ENCODE measurements around the gene DNASE2.

DNA sequence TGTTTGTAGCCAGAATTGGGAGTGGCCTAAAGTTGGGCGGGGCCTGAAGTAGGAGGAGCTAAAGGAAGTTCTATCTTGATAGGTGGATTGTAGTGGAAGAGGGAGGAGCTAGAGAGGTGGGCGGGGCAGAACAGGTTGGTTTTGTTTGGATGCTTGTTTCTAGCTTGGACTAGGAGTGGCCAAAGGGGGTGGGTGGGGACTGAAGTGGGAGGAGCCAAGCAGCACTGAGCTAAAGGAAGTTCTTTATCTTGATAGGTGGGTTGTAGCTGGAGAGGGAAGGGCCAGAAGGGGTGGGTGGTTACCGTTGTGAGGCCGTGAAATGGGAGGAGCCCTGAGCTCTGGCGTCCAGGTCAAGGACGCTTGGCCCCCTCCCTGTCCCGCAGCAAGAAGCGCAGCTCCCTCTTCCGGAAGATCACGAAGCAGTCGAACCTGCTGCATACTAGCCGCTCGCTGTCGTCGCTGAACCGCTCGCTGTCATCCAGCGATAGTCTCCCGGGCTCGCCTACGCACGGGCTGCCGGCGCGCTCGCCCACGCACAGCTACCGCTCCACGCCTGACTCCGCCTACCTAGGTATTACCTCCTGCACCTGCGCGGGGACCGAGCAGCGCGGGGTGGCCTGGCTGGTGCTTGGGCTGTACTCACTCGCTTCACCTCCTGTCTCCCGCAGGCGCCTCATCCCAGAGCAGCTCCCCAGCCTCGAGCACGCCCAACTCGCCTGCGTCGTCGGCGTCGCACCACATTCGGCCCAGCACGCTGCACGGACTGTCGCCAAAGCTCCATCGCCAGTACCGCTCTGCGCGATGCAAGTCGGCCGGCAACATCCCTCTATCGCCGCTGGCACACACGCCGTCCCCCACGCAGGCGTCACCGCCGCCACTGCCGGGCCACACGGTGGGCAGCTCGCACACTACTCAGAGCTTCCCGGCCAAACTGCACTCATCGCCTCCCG lies 8.0 kb downstream of the DNASE2 start:
- TF ChIP-seq POLR2A (IDR thresholded peaks at IDR 0.05; ENCODE audit: low read length): no peak
- no peak for TF ChIP-seq GATA1 (IDR thresholded peaks at IDR 0.05; ENCODE audit: low read depth, low read length)
